Measurements from ENCODE around the gene AK2. TPM values are rescaled to one million over a fixed set of nuclear protein-coding genes. Genes with fewer than 3 reads are reported as not detected.

The AK2 gene
- total RNA-seq, 1 experiment from 2014 or later, result 390 TPM

DNA sequence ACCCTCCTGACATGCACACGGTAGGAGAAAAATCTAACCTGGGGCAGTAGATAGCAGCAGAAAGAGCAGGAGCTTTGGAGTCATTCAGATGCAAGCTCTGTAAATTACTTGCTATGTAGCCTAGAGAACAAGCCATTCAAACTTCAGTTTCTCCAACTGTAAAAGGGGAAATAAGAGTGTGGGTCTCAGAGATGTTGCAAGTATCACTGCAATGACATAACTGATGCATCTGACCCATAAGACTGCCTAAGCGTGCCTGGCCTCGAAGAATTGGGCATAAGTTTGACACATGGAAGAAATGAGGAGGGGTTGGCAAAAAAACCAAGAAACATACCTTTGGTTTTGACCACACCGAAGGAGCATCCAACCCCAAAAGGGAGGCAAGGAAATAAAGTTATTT is 5.2 kb downstream of the AK2 start:
- intact Hi-C loops (cut with micrococcal nuclease), result no loop called here
- peak overlapping the region; percentile 24 for H3K27ac Mint-ChIP-seq (ENCODE audit: low read depth, unreplicated experiment)
- no TSS peak for BruUV-seq (replicated peaks)

DNA sequence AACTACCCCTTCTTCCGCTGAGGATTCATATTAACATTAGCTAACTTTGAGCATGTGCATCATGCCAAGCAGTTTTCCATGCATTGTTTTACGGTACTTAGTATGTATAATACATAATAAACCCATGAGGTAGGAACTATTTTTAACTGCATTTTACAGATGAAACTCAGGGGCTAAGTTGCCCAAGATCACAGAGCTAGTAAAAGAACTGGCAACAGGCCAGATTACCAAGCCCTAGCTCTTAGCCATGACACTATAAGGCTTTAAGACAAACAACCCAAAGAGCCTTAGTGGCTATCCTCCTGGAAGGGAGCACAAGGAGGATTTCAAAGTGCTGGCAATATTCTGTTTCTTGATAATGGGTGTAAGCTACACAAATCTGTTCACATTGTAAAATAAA is 6.1 kb downstream of the AK2 start:
- Mint-ChIP-seq H3K27ac (ENCODE audit: low read depth, unreplicated experiment) (no peak overlapping the region), H3K4me1 (ENCODE audit: insufficient read depth, unreplicated experiment) (peaks cover 40% of the 10 kb centered on the region), H3K27me3 (ENCODE audit: insufficient read depth, unreplicated experiment) (no peaks in the 10 kb centered on the region), H3K9me3 (ENCODE audit: unreplicated experiment) (no peaks in the 10 kb centered on the region), H3K36me3 (ENCODE audit: insufficient read depth, unreplicated experiment) (peaks cover 50% of the 10 kb centered on the region), H3K4me3 (ENCODE audit: unreplicated experiment) (no peak overlapping the region)
- intact Hi-C loops (cut with micrococcal nuclease), result no loop called here
- no TSS peak for BruUV-seq (replicated peaks)
- DNase-seq (ENCODE audit: unreplicated experiment), result peak; percentile 81
- TF ChIP-seq, protein P1, sequence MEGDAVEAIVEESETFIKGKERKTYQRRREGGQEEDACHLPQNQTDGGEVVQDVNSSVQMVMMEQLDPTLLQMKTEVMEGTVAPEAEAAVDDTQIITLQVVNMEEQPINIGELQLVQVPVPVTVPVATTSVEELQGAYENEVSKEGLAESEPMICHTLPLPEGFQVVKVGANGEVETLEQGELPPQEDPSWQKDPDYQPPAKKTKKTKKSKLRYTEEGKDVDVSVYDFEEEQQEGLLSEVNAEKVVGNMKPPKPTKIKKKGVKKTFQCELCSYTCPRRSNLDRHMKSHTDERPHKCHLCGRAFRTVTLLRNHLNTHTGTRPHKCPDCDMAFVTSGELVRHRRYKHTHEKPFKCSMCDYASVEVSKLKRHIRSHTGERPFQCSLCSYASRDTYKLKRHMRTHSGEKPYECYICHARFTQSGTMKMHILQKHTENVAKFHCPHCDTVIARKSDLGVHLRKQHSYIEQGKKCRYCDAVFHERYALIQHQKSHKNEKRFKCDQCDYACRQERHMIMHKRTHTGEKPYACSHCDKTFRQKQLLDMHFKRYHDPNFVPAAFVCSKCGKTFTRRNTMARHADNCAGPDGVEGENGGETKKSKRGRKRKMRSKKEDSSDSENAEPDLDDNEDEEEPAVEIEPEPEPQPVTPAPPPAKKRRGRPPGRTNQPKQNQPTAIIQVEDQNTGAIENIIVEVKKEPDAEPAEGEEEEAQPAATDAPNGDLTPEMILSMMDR (IDR thresholded peaks at IDR 0.05; ENCODE audit: unreplicated experiment), result no peak
- ChIA-PET CTCF (interaction anchor here (0.7 to 3.5 kb wide), 8 partner anchors 17 to 98 kb away, joined by 3 to 17 read pairs (median 4); no protein-coding TSS in a partner anchor), POLR2A (interaction anchor here (0.6 to 2.4 kb wide), 15 partner anchors 15 to 317 kb away, joined by 3 to 8 read pairs (median 3); partner anchors contain the start of gene AZIN2)

More for the DNA sequence above, 5.2 kb downstream of the AK2 start:
- TF ChIP-seq, protein P1 (IDR thresholded peaks at IDR 0.05; ENCODE audit: unreplicated experiment), result no peak
- peaks cover 46% of the 10 kb centered on the region for H3K4me1 Mint-ChIP-seq (ENCODE audit: insufficient read depth, unreplicated experiment)
- peaks cover 49% of the 10 kb centered on the region for H3K36me3 Mint-ChIP-seq (ENCODE audit: insufficient read depth, unreplicated experiment)
- POLR2A ChIA-PET, result interaction anchor here (0.9 to 2.4 kb wide), 9 partner anchors 16 to 98 kb away, joined by 3 to 8 read pairs (median 6); partner anchors contain the start of genes AZIN2 and RNF19B
- H3K9me3 Mint-ChIP-seq (ENCODE audit: unreplicated experiment), result no peaks in the 10 kb centered on the region
- no peak overlapping the region for H3K4me3 Mint-ChIP-seq (ENCODE audit: unreplicated experiment)
- CTCF ChIA-PET, result interaction anchor here (0.6 to 3.5 kb wide), 9 partner anchors 9 to 97 kb away, joined by 3 to 17 read pairs (median 3); no protein-coding TSS in a partner anchor
- no peak for DNase-seq (ENCODE audit: unreplicated experiment)
- H3K27me3 Mint-ChIP-seq (ENCODE audit: insufficient read depth, unreplicated experiment), result no peaks in the 10 kb centered on the region

DNA sequence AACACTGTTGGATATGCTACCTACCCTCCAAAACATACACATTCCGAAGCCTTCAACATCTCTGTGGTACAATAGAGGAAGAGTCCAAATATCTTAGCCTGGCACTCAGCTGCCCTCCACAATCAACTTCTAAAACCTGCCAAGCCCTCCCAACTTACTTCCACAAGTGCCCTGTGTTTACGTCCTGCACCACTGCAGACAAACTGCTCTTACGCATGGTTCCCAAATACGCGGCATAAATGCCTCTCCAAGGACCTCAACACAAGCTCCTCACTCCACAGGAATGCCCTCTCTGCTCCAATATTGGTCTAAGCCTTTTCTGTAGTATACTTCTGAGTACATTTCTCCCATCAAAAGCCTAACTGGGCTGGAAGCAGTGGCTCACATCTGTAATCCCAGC is 6.8 kb downstream of the AK2 start:
- H3K36me3 Mint-ChIP-seq (ENCODE audit: insufficient read depth, unreplicated experiment), result peaks cover 47% of the 10 kb centered on the region
- no TSS peak for BruUV-seq (replicated peaks)
- no peaks in the 10 kb centered on the region for H3K9me3 Mint-ChIP-seq (ENCODE audit: unreplicated experiment)
- ChIA-PET CTCF (interaction anchor here (0.7 to 3.5 kb wide), 8 partner anchors 14 to 97 kb away, joined by 3 to 17 read pairs (median 4); no protein-coding TSS in a partner anchor), POLR2A (interaction anchor here (0.6 to 2.4 kb wide), 8 partner anchors 7 to 302 kb away, joined by 3 to 8 read pairs (median 4); no protein-coding TSS in a partner anchor)
- no peak for DNase-seq (ENCODE audit: unreplicated experiment)
- no peaks in the 10 kb centered on the region for H3K27me3 Mint-ChIP-seq (ENCODE audit: insufficient read depth, unreplicated experiment)
- no peak overlapping the region for H3K4me3 Mint-ChIP-seq (ENCODE audit: unreplicated experiment)
- H3K4me1 Mint-ChIP-seq (ENCODE audit: insufficient read depth, unreplicated experiment), result peaks cover 40% of the 10 kb centered on the region
- TF ChIP-seq, protein P1 (IDR thresholded peaks at IDR 0.05; ENCODE audit: unreplicated experiment), result no peak
- no peak overlapping the region for H3K27ac Mint-ChIP-seq (ENCODE audit: low read depth, unreplicated experiment)
- intact Hi-C loops (cut with micrococcal nuclease), result no loop called here

DNA sequence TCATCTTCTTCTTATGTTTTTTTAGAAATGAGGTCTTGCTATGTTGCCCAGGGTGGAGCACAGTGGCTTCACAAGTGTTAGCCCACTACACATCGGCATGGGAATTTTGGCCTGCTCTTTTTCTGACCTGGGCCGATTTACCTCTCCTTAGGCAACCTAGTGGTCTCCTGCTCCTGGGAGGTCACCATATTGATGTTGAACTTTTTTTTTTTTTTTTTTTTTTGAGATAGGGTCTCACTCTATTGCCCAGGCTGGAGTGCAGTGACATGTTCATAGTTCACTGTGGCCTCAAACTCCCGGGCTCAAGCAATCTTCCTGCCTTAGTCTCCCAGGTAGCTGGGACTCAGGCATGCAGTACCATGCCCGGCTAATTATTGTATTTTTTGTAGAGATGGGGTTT is 7.5 kb downstream of the AK2 start:
- intact Hi-C loops (cut with micrococcal nuclease), result no loop called here
- CTCF ChIA-PET, result interaction anchor here (2.8 to 3.5 kb wide), 2 partner anchors 22 to 26 kb away, joined by 15 to 17 read pairs; no protein-coding TSS in a partner anchor
- Mint-ChIP-seq H3K36me3 (ENCODE audit: insufficient read depth, unreplicated experiment) (peaks cover 44% of the 10 kb centered on the region), H3K27ac (ENCODE audit: low read depth, unreplicated experiment) (no peak overlapping the region), H3K4me1 (ENCODE audit: insufficient read depth, unreplicated experiment) (peaks cover 38% of the 10 kb centered on the region), H3K4me3 (ENCODE audit: unreplicated experiment) (no peak overlapping the region), H3K27me3 (ENCODE audit: insufficient read depth, unreplicated experiment) (no peaks in the 10 kb centered on the region), H3K9me3 (ENCODE audit: unreplicated experiment) (no peaks in the 10 kb centered on the region)
- POLR2A ChIA-PET, result interaction anchor here (0.6 to 2.4 kb wide), 4 partner anchors 8 to 37 kb away, joined by 3 to 8 read pairs (median 4); no protein-coding TSS in a partner anchor
- BruUV-seq (replicated peaks), result no TSS peak
- DNase-seq (ENCODE audit: unreplicated experiment), result no peak
- TF ChIP-seq, protein P1 (IDR thresholded peaks at IDR 0.05; ENCODE audit: unreplicated experiment), result no peak
